Mucosa of rectum (tissue), 2 donors: Measurements from ENCODE around the gene HERC3.

Experiments
- H3K27ac ChIP-seq, 2 donors: one replicate each; pipeline ENCODE4 v1.7.0; 2013; ENCODE audit warnings: inconsistent platforms in 2 of 2, low read depth in 2 of 2, low read length in 2 of 2
- H3K27me3 ChIP-seq, 2 donors: one replicate each; pipeline ENCODE4 v1.7.0; 2013; ENCODE audit warnings: low read length in 2 of 2; ENCODE audit not compliant: control insufficient read depth in 2 of 2, insufficient read depth in 2 of 2
- H3K36me3 ChIP-seq, 2 donors: one replicate each; pipeline ENCODE4 v1.7.0; 2013; ENCODE audit warnings: low read length in 2 of 2; ENCODE audit not compliant: control insufficient read depth in 2 of 2, insufficient read depth in 2 of 2
- H3K4me1 ChIP-seq, 2 donors: one replicate each; pipeline ENCODE4 v1.7.0; 2013; ENCODE audit warnings: low read length in 2 of 2, mild to moderate bottlenecking in 1 of 2; ENCODE audit not compliant: control insufficient read depth in 2 of 2, insufficient read depth in 2 of 2
- H3K4me3 ChIP-seq, 2 donors: one replicate each; pipeline ENCODE4 v1.7.0; 2013; ENCODE audit warnings: low read length in 2 of 2
- H3K9ac ChIP-seq, 2 donors: one replicate each; pipeline ENCODE4 v1.7.0; 2013; ENCODE audit warnings: low read length in 2 of 2, low read depth in 1 of 2, mild to moderate bottlenecking in 1 of 2
- H3K9me3 ChIP-seq, 2 donors: one replicate each; pipeline ENCODE4 v1.7.0; 2013; ENCODE audit warnings: low read length in 2 of 2; ENCODE audit not compliant: control insufficient read depth in 2 of 2
- donor health status: healthy.
- donor health status: Normal muscosa, but diverticular disease.

HERC3 gene

DNA sequence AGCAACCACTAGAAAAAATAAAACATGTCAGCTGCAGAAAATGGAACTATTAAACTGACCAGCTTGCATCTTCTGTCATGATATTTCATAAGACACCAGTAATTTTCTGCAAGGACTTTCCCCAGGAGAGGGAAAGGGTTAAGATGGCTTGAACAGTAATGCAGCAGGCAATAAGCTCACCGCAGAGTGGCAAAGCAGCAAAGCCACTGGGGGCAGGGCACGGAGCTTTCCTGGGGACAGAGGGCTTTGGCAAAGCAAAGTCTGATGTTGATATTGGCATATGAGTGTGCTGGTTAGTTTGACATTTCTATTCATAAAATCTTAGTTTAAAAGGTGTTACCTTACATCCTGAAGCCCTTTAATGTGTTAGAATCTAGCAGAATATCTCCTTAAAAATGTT, 160.5 kb downstream of the HERC3 start:
- peaks cover 38 to 63% of the 10 kb centered on the region in 2 donors for H3K36me3 ChIP-seq

DNA sequence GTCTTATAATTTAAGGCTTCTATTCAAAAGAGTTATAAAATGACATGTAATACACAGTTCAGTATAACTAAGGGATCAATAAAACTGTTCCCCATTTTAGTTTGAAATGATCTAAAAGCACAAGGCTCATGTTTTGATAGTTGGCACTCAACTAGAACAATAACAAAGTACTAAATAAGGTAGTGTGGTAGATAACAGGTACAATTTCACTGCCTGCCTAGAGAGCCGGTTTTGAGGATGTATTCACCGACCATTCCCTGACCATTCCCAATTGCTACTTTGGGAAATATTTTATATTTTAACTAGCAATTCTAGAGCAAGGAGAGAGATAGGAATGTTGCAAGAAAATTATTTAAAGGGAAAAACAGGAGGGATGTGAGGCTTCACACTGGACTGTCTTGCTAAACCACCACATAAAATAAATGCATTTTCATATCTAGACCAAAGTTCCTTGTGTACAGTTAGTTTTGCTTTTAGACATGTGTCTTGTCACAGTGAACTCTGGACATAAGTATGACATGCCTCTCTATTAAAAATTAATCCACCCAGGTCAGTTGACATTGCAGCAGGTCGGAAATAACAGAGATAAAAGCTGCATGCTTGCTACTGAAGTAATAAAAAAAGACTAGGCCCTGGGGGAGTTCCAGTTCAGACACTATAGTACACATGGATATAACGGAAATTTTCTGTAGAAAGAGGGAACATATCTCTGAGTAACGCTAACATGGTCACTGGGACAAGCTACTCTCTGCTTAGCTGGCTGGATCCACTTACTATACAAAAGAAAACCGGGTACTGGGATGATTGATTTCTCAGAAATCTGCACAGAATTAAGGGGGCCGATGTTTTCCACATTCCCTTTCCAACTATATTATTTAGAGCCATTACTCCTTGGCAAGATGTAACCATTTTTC, 161.6 kb downstream of the HERC3 start:
- Histone ChIP-seq H3K36me3 (peaks cover 36 to 60% of the 10 kb centered on the region in 2 donors), H3K9me3 (no peaks in the 10 kb centered on the region), H3K4me3 (no peak overlapping the region), H3K27ac (no peak overlapping the region), H3K27me3 (no peaks in the 10 kb centered on the region), H3K4me1 (peaks cover 0 to 2% of the 10 kb centered on the region in 2 donors), H3K9ac (no peak overlapping the region)

More for the DNA sequence above, 160.5 kb downstream of the HERC3 start:
- H3K4me3 ChIP-seq: no peak overlapping the region
- H3K9ac ChIP-seq: no peak overlapping the region
- peaks cover 0 to 2% of the 10 kb centered on the region in 2 donors for H3K4me1 ChIP-seq
- no peaks in the 10 kb centered on the region for H3K27me3 ChIP-seq
- no peak overlapping the region for H3K27ac ChIP-seq
- H3K9me3 ChIP-seq: no peaks in the 10 kb centered on the region

DNA sequence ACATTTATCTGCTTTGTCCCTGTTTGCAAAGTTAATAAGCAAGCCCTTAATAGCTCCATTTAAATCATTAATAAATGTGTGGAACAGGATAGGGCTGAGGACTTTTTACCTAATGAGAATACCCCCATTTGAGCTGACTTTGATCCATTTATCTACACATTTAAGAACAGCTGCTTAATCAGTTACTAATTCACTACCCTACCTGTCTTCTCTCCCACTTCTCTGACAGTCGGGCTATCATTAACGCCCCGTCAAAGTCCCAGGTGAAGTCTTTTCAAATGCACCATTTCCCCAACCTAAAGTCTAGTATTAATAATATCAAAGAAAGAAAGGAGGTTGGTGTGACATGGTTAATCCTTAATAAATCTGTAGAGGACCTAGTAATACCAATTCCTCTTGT, 162.5 kb downstream of the HERC3 start:
- H3K27me3 ChIP-seq: no peaks in the 10 kb centered on the region
- H3K4me3 ChIP-seq: no peak overlapping the region
- no peak overlapping the region for H3K27ac ChIP-seq
- H3K9ac ChIP-seq: no peak overlapping the region
- H3K9me3 ChIP-seq: no peaks in the 10 kb centered on the region
- H3K4me1 ChIP-seq: peaks cover 0 to 2% of the 10 kb centered on the region in 2 donors
- peaks cover 30 to 55% of the 10 kb centered on the region in 2 donors for H3K36me3 ChIP-seq

DNA sequence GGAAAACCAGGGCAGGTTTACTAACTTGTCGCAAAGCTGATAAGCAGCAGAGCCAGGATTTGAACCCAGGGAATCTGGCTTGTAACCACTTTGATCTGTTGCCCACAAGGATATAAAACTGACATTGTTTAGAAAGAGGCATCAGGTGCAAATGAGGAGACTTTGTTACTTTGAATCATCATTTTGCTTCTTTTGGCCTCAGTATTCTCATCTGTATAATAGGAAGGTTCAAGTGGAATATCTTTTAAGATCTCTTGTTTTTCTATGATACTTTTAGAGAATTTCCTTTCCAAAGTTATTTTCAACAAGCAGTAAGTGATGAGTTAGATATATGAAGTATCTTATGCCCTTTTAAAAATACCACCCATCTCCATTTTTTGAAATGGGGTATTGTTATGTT, 163.2 kb downstream of the HERC3 start:
- Histone ChIP-seq H3K4me1 (peaks cover 0 to 2% of the 10 kb centered on the region in 2 donors), H3K27me3 (no peaks in the 10 kb centered on the region)

DNA sequence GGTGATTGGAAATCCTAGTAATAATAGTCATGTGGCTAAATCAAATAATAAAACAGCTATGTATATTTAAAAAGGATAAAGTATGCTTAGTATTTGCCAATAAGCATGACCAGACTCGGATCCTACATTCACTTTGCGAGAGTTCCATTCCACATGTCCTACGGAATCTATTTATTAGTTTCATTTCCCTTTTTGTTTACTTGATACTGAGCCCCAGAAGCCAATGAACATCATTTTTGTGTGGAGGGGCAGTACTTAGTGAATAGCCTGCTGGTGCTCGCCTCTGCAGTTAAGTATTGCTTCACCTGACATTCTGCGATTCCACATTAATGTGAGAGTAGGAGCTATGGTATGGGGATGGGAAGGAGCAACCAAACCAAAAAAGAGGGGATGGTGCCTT, 163.9 kb downstream of the HERC3 start:
- H3K36me3 ChIP-seq: peaks cover 23 to 47% of the 10 kb centered on the region in 2 donors
- H3K9me3 ChIP-seq: no peaks in the 10 kb centered on the region
- no peaks in the 10 kb centered on the region for H3K27me3 ChIP-seq
- no peak overlapping the region for H3K9ac ChIP-seq
- H3K4me3 ChIP-seq: no peak overlapping the region
- no peak overlapping the region for H3K27ac ChIP-seq
- peaks cover 0 to 2% of the 10 kb centered on the region in 2 donors for H3K4me1 ChIP-seq

More for the DNA sequence above, 163.2 kb downstream of the HERC3 start:
- Histone ChIP-seq H3K27ac (no peak overlapping the region), H3K4me3 (no peak overlapping the region), H3K9me3 (no peaks in the 10 kb centered on the region), H3K36me3 (peaks cover 23 to 48% of the 10 kb centered on the region in 2 donors), H3K9ac (no peak overlapping the region)

DNA sequence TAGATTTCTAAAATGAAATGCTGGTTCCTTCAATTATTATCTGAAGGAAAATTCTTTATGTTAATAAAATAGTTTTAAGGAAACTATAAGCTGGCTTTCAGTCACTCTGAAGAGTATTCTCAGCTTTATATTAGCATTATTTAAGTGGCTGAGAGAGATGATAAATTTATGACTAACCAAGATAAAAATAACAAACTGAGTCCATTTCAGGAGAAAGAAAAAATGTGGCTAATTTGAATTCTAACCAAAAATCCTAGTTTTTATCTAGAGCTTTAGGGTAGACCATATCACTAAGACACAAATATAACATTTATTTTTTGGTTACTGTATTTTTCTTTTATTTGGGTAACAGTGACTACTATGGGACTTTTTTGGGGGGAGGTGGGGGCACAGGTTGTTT, 164.8 kb downstream of the HERC3 start:
- Histone ChIP-seq H3K4me1 (peaks cover 0 to 2% of the 10 kb centered on the region in 2 donors), H3K27me3 (no peaks in the 10 kb centered on the region), H3K27ac (no peak overlapping the region), H3K9me3 (no peaks in the 10 kb centered on the region), H3K4me3 (no peak overlapping the region), H3K36me3 (peaks cover 25 to 43% of the 10 kb centered on the region in 2 donors), H3K9ac (no peak overlapping the region)

DNA sequence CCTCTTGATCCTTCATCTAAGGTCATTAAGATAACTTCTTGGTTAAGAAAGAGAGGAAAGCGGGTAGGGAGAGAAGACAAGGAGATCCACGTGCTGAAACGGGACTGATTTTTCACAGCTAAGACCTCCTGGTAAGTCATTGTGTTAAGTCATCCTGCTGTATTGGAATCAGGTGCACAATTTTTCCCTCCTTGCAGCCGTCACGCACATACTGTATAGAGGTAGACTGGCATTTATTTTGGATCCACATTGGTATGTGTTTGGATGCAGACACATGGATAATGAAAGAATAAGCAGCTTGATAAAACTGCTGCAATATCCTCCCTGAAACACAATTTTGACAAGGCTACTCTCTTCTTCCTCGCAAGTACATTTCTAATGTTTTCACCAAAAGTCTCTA, 165.5 kb downstream of the HERC3 start:
- Histone ChIP-seq H3K27ac (no peak overlapping the region), H3K27me3 (no peaks in the 10 kb centered on the region), H3K9ac (no peak overlapping the region), H3K4me3 (no peak overlapping the region), H3K4me1 (peaks cover 0 to 2% of the 10 kb centered on the region in 2 donors), H3K9me3 (no peaks in the 10 kb centered on the region), H3K36me3 (peaks cover 26 to 42% of the 10 kb centered on the region in 2 donors)
